Suprapubic skin (tissue), 4 donors: ENCODE results near the gene IFT74. TPM values are rescaled to one million over a fixed set of nuclear protein-coding genes. Genes with fewer than 3 reads are reported as not detected.

Source experiments
- DNase-seq, 2 donors: peaks; one replicate each; pipeline ENCODE4 v3.0.0-alpha.2; 2019; ENCODE audit warnings: low spot score in 2 of 2
- H3K27ac ChIP-seq: fragments of 200-600 bp; sonication (generic); one replicate; pipeline ENCODE4 v1.5.1; 2019
- H3K27me3 ChIP-seq: fragments of 200-600 bp; sonication (generic); one replicate; pipeline ENCODE4 v1.5.1; 2019
- H3K36me3 ChIP-seq: fragments of 200-600 bp; sonication (generic); one replicate; pipeline ENCODE4 v1.5.1; 2019
- H3K4me1 ChIP-seq: fragments of 200-600 bp; sonication (generic); one replicate; pipeline ENCODE4 v1.5.1; 2019
- H3K4me3 ChIP-seq: fragments of 200-600 bp; sonication (generic); one replicate; pipeline ENCODE4 v1.5.1; 2019; ENCODE audit warnings: mild to moderate bottlenecking
- H3K9me3 ChIP-seq: fragments of 200-600 bp; sonication (generic); one replicate; pipeline ENCODE4 v1.5.1; 2019
- EP300 ChIP-seq: sonication (generic); formaldehyde crosslinking; IDR thresholded peaks from one replicate; pipeline ENCODE4 v1.6.1; 2017; ENCODE audit warnings: antibody characterized with exemption
- POLR2A ChIP-seq, 2 donors: fragments of 450-650 bp; IDR thresholded peaks; one replicate each; pipeline ENCODE4 v1.6.1; 2017; ENCODE audit warnings: antibody characterized with exemption in 2 of 2, mild to moderate bottlenecking in 2 of 2, moderate library complexity in 2 of 2
- POLR2AphosphoS5 ChIP-seq, 3 donors: sonication (generic); formaldehyde crosslinking; IDR thresholded peaks; one replicate each; pipeline ENCODE4 v1.6.1; 2017; ENCODE audit warnings: antibody characterized with exemption in 3 of 3
- WGBS: methylation state at CpG from one replicate; pipeline ENCODE4 v1.1.5; 2018; 5-methylcytosine and 5-hydroxymethylcytosine counted together
- total RNA-seq, 4 donors: library from RNA; depleted of rRNA; stranded (reverse); fragments of >200 nt; gene quantifications; one replicate each; pipeline ENCODE4 v1.1.0, GENCODE V29; 2016
- TF ChIP-seq, protein P1 (sequence below), 2 donors: fragments of 200-600 bp in 1 of 2; fragments of 450-650 bp in 1 of 2; sonication (generic) in 1 of 2; IDR thresholded peaks; one replicate each; pipeline ENCODE4 v1.5.1; 2016 to 2019; ENCODE audit warnings: antibody characterized with exemption in 2 of 2, mild to moderate bottlenecking in 1 of 2, moderate library complexity in 1 of 2

The IFT74 gene
- total RNA-seq, 4 donors from 2014 or later = 8.2 to 19.4 (median 11.1) TPM

DNA sequence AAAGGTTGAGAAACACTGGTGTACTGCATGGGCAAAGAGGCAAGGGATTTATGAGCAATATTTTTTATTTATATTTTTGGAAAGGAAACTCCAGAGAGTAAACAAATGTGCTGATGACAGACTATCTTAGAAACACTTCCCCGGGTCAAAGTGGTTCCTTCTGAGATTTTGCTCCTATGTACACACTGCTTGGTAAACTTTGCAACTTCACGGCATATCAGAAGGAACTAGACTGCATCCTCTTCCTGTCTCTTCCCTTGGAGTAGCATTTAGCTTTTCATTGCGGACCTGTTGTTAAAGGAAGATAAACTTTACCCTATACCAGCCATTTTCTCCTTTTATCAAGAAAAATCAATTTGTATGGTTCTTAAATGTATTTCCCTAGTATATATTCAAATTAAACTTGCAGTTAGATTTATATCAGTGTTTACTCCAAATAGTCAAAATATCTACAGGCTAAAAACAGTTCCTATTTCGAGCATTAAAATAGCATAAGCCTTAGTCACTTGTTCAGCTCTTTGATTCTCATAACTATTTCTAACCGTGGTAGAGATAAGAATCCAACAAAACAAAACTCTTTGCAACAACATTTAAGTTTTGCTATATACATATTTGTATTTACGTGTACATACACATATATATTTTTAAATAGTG is 97.3 kb downstream of the IFT74 start:
- DNase-seq = no peak
- H3K27me3 ChIP-seq = no peaks in the 10 kb centered on the region
- TF ChIP-seq EP300 (no peak), POLR2A (IDR thresholded peaks at IDR 0.05) (no peak), POLR2AphosphoS5 (IDR thresholded peaks at IDR 0.05) (no peak)
- TF ChIP-seq, protein P1, sequence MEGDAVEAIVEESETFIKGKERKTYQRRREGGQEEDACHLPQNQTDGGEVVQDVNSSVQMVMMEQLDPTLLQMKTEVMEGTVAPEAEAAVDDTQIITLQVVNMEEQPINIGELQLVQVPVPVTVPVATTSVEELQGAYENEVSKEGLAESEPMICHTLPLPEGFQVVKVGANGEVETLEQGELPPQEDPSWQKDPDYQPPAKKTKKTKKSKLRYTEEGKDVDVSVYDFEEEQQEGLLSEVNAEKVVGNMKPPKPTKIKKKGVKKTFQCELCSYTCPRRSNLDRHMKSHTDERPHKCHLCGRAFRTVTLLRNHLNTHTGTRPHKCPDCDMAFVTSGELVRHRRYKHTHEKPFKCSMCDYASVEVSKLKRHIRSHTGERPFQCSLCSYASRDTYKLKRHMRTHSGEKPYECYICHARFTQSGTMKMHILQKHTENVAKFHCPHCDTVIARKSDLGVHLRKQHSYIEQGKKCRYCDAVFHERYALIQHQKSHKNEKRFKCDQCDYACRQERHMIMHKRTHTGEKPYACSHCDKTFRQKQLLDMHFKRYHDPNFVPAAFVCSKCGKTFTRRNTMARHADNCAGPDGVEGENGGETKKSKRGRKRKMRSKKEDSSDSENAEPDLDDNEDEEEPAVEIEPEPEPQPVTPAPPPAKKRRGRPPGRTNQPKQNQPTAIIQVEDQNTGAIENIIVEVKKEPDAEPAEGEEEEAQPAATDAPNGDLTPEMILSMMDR (IDR thresholded peaks at IDR 0.05) = no peak
- no peaks in the 10 kb centered on the region for H3K9me3 ChIP-seq
- no peak overlapping the region for H3K4me3 ChIP-seq
- whole genome bisulfite sequencing = 37% methylated on average over 6 of the region's 6 CpGs
- H3K36me3 ChIP-seq = peaks cover 17% of the 10 kb centered on the region
- no peak overlapping the region for H3K27ac ChIP-seq
- H3K4me1 ChIP-seq = peaks cover 3% of the 10 kb centered on the region

DNA sequence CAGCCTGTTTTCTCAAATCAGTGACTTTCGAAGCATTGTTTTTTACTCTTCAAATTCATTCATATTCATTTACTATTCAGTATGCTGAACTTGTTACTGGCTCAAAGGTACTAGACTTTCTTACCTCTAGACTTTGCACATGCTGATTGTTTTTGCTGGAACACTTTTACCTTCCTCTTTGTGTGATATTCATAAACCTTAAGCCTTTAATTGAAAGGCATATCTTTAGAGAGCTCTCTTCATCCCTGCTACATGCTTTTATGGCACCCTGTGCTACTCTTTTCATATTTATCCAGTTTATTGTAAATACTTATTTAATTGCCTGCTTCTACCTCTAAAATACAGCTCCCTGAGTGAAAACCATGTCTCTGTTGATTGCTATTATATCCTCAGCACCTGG is 97.9 kb downstream of the IFT74 start:
- Histone ChIP-seq H3K27me3 (no peaks in the 10 kb centered on the region), H3K36me3 (peaks cover 11% of the 10 kb centered on the region), H3K27ac (no peak overlapping the region), H3K4me3 (no peak overlapping the region), H3K9me3 (no peaks in the 10 kb centered on the region), H3K4me1 (peaks cover 3% of the 10 kb centered on the region)
- DNase-seq = no peak
- TF ChIP-seq EP300 (no peak), POLR2AphosphoS5 (IDR thresholded peaks at IDR 0.05) (no peak), POLR2A (IDR thresholded peaks at IDR 0.05) (no peak)
- TF ChIP-seq, protein P1 (IDR thresholded peaks at IDR 0.05) = no peak
- WGBS = 80% methylated on average over 1 of the region's 1 CpG

DNA sequence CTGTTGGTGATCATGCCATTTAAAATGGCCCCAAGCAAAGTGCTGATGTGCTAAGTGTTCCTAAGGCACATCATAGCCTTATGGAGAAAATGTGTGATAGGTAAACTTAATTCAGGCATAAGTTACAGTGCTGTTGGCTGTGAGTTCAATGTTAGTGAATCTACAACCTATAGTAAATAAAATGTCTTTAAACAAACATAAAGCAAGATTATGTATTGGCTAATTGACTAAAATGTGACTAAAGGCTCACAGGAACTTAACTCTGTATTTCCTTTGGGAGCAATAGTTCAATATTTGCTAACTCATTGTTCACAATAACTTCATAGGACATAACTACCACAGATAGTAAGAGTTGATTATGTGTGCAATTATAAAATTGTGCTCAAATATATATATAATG is 98.6 kb downstream of the IFT74 start:
- peaks cover 3% of the 10 kb centered on the region for H3K4me1 ChIP-seq
- no peak overlapping the region for H3K27ac ChIP-seq
- no peak for DNase-seq
- TF ChIP-seq, protein P1 (IDR thresholded peaks at IDR 0.05) = no peak
- TF ChIP-seq POLR2AphosphoS5 (IDR thresholded peaks at IDR 0.05) = no peak
- TF ChIP-seq POLR2A (IDR thresholded peaks at IDR 0.05) = no peak
- no peak for TF ChIP-seq EP300
- H3K4me3 ChIP-seq = no peak overlapping the region
- H3K36me3 ChIP-seq = peaks cover 11% of the 10 kb centered on the region
- H3K9me3 ChIP-seq = no peaks in the 10 kb centered on the region
- no peaks in the 10 kb centered on the region for H3K27me3 ChIP-seq

DNA sequence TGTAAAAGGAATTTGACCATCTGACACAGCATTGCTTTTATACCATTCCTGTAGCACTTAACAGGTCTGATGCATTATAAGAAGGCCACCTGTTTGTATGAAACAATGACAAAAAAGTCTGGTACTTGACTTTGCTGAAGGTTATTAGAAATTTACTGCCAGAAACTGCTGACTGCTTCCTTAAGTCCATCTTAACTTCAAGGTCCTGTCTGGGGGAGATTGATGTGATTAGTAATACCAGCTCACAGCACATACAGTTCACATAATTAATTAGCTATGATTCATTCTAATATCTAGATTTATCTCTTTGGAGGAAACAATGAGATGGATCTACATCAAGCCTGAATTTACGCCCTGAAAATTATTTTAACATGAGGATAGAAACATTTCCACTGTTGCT is 103.2 kb downstream of the IFT74 start:
- no peak overlapping the region for H3K4me3 ChIP-seq
- peaks cover 13% of the 10 kb centered on the region for H3K36me3 ChIP-seq
- H3K4me1 ChIP-seq = peaks cover under 1% of the 10 kb centered on the region
- no peak overlapping the region for H3K27ac ChIP-seq
- WGBS = 75% methylated on average over 1 of the region's 1 CpG
- no peak for DNase-seq
- TF ChIP-seq POLR2AphosphoS5 (IDR thresholded peaks at IDR 0.05) (no peak), POLR2A (IDR thresholded peaks at IDR 0.05) (no peak), EP300 (no peak)
- TF ChIP-seq, protein P1 (IDR thresholded peaks at IDR 0.05) = no peak
- H3K9me3 ChIP-seq = no peaks in the 10 kb centered on the region
- H3K27me3 ChIP-seq = no peaks in the 10 kb centered on the region

DNA sequence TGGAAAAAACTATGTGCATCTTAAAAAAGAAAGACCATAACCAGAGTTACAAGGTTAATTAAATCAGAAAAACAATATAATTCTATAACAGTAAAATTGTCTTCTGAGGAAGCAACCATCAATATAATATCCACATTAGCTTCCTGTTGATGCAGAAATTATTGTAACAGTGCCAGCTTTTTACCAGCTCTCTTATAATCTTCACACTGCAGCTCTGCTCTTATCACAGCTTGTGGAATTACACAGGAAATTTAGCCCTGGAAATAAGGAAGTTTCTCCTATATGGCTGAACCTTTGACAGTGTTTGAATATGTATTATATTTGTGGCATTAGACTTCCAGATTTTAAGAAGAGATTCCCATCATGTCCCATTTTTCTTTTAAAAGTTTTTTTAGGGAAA is 103.7 kb downstream of the IFT74 start:
- Histone ChIP-seq H3K27ac (no peak overlapping the region), H3K4me1 (no peaks in the 10 kb centered on the region), H3K9me3 (no peaks in the 10 kb centered on the region), H3K36me3 (peaks cover 13% of the 10 kb centered on the region), H3K27me3 (no peaks in the 10 kb centered on the region), H3K4me3 (no peak overlapping the region)
- DNase-seq = no peak
- TF ChIP-seq EP300 (no peak), POLR2AphosphoS5 (IDR thresholded peaks at IDR 0.05) (no peak), POLR2A (IDR thresholded peaks at IDR 0.05) (no peak)
- TF ChIP-seq, protein P1 (IDR thresholded peaks at IDR 0.05) = no peak
